RWPE1 (cell line): ENCODE measurements around the gene PGRMC1.

Experiments
- CTCF ChIA-PET: fragments of 350-600 bp; sonication (Branson Sonifier 250); formaldehyde crosslinking; extraction: SDS; loops from one replicate; lab custom pipeline; 2021; lab: Yijun Ruan, JAX
- POLR2A ChIA-PET: fragments of 400-600 bp; formaldehyde crosslinking; extraction: SDS; loops from one replicate; lab custom pipeline; 2020; ENCODE audit warnings: antibody characterized with exemption; ENCODE audit not compliant: low non-redundant PET; lab: Yijun Ruan, JAX
- DNase-seq: peaks from one replicate; pipeline ENCODE4 v3.0.0; 2012; ENCODE audit warnings: low spot score
- H3K27ac ChIP-seq: fragments of 450-650 bp; 2 replicates; pipeline ENCODE4 v1.5.1; 2017
- CTCF ChIP-seq: fragments of 450-650 bp; conservative IDR thresholded peaks from 2 replicates; pipeline ENCODE4 v1.5.1; 2017; ENCODE audit warnings: low read depth, mild to moderate bottlenecking

PGRMC1 gene

GRCh38 chrX:119238557-119238956 lies 2.5 kb downstream of the PGRMC1 start:
- POLR2A ChIA-PET: no interaction called here
- CTCF ChIA-PET: no interaction called here
- no peak overlapping the region for H3K27ac ChIP-seq
- DNase-seq: no peak
- no peak for TF ChIP-seq CTCF

GRCh38 chrX:119240356-119240755 lies 4.3 kb downstream of the PGRMC1 start:
- ChIA-PET CTCF (no interaction called here), POLR2A (no interaction called here)
- no peak for TF ChIP-seq CTCF
- no peak overlapping the region for H3K27ac ChIP-seq
- DNase-seq: no peak

- POLR2A ChIA-PET: no interaction called here
- TF ChIP-seq CTCF: no peak
- H3K27ac ChIP-seq: no peak overlapping the region
- CTCF ChIA-PET: interaction anchor here (0.5 kb wide), 1 partner anchor 235 kb away, joined by 3 read pairs; no protein-coding TSS in a partner anchor
- DNase-seq: no peak
Observed at GRCh38 chrX:119247702-119248101, 11.6 kb downstream of the PGRMC1 start.

- ChIA-PET CTCF (no interaction called here), POLR2A (no interaction called here)
- no peak for DNase-seq
- no peak overlapping the region for H3K27ac ChIP-seq
- TF ChIP-seq CTCF: no peak
Observed at GRCh38 chrX:119249891-119250290, 13.8 kb downstream of the PGRMC1 start.

GRCh38 chrX:119251386-119251785 lies 15.3 kb downstream of the PGRMC1 start:
- POLR2A ChIA-PET: no interaction called here
- CTCF ChIA-PET: no interaction called here
- DNase-seq: no peak
- H3K27ac ChIP-seq: no peak overlapping the region
- no peak for TF ChIP-seq CTCF

- no peak for TF ChIP-seq CTCF
- DNase-seq: no peak
- ChIA-PET POLR2A (no interaction called here), CTCF (interaction anchor here (1.0 kb wide), 1 partner anchor 13 kb away, joined by 5 read pairs; no protein-coding TSS in a partner anchor)
- no peak overlapping the region for H3K27ac ChIP-seq
Observed at GRCh38 chrX:119252716-119253115, 16.6 kb downstream of the PGRMC1 start.
